Activated CD4-positive, CD25-positive, alpha-beta regulatory T cell treated with anti-CD3 and anti-CD28 coated beads, Interleukin-2, amount 50 U/mL, for 16 hours (primary cell): Measurements from ENCODE around the gene ZC3H6.
"Not testable (repeated sequence)": the region's sequence is repeated elsewhere in the genome, so short reads cannot be mapped to it uniquely, and the experiment has no call there.

Experiments used
- DNase-seq: peaks from one replicate; pipeline ENCODE4 v3.0.0-alpha.2; 2020; ENCODE audit warnings: low read depth, low spot score

ZC3H6 gene

GRCh38 chr2:112277596-112278220 is 2.3 kb downstream of the ZC3H6 start:
- no peak for DNase-seq

DNA sequence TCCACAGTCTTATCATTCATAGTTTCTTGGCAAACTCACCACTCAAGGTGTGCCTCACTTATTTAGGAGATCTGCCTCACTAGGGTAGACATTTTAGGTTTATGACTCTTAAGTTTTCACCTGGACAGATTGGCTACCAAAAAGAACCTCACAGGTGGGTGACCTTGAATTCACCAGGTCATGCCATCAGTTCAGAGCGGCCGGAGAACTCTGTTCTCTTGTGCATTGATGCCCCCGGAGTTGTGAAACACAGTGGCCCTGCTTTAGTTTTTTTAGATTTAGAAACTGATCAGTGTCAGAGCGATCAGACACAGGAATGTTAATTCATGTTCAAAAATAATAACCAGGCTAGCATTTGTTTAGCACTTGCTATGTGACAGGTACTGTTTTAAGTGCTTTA is 6.7 kb downstream of the ZC3H6 start:
- DNase-seq: not testable (repeated sequence)

DNA sequence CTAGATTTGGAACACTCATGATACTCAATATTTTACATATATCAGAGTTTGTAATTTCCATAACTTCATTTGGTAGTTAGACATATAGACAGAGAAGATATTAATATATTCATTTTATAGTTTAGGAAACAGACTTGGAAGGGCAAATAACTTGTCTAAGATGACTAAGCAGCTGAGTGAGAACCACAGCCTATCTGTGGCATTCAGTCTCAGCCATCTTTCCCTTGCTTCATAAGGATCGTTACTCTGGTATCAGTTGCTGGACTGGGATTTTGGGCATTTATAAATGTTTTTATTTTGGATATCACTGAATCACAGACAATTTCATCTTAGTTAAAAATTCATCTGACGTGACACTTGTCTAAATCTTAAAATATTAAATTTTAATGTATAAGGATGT is 8.1 kb downstream of the ZC3H6 start:
- DNase-seq: not testable (repeated sequence)

- no peak for DNase-seq
Observed at GRCh38 chr2:112290088-112290487, 14.7 kb downstream of the ZC3H6 start.

DNA sequence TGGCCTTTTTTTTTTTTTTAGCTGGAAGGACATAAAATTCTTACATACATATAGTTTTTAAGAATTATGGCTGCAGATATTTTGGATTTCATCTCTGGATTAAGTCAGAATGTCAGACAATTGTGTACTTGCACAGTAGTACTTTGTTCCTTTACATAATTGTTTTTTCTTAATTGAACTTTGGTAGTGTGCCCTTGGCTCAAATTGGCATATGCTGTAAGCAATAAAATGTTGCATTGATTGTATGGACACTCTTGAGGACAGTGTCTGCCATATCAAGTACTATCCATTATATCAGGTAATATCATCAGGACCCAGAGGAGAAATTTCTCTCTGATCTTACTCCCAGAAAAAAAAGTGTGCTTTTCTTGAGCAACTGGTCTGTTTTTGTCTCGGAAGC is 15.3 kb downstream of the ZC3H6 start:
- DNase-seq: no peak

- no peak for DNase-seq
Observed at GRCh38 chr2:112293636-112294401, 18.4 kb downstream of the ZC3H6 start.

DNA sequence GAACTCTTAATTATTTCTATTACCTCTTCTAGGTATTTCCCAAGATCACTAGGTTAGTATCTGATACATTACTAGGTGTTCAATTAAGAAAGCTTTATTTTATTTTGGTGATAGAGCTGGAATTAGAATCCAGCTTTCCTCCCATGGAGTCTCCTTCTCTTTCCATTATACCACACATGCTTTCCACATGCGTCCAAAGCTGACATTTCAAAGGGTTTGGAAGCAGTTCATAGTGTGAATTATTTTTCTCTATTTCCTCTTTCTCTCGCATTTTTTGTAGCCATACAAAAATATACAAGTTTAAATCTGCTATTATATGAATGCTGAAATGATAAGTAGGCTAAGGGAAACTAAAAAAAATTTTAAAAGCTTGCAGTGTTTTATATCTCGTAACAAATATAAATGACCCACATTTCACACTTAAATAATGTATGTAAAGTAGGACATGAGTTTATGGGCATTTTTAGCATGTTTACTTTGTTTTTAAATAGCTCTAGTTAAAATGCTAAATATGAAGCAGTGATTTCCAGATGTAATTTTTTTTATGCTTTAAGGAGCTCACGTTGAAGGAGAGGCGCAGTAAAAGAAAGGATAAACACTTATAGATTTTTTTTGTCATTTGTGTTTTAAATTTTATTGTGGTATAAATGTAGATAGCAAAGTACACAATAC is 20.1 kb downstream of the ZC3H6 start:
- no peak for DNase-seq

DNA sequence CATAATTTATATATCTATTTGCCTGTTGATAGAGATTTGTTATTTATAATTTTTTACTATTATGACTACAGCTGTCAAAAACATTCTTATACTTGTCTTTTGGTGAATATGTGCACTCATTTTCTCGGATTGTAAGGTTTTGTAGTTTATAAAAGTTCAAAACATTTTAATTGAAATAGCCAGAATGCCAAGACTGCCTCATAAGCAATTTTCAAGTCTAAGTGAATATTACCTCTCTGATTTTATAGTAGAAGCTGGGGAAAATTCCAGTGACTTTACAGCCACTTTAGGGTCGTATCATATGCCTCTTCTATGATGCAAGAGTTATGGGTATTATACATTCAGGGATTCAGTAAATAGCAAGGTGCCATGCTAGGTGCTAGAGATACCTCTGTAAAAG is 21.0 kb downstream of the ZC3H6 start:
- DNase-seq: no peak

- DNase-seq: no peak
Observed at GRCh38 chr2:112301171-112301584, 25.8 kb downstream of the ZC3H6 start.

DNA sequence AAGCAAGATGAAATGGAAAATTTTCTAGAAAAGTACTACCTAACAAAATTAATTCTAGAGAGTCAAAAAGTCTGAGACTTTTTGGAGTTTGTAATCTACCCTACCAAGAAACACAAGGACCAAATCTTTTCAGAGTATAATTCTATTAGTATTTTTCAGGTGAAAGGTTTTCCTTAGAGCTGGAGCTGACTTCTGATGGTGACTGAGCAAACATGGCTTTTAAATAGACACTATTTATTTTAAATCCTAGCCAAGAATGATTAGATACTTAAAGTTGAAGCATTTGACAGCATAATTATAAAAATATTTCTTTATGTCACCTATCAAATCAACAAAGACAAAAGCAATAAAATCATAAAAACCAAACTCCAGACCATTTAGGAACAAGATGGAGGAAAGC is 26.6 kb downstream of the ZC3H6 start:
- no peak for DNase-seq

GRCh38 chr2:112304298-112304941 is 29.0 kb downstream of the ZC3H6 start:
- DNase-seq: no peak

DNA sequence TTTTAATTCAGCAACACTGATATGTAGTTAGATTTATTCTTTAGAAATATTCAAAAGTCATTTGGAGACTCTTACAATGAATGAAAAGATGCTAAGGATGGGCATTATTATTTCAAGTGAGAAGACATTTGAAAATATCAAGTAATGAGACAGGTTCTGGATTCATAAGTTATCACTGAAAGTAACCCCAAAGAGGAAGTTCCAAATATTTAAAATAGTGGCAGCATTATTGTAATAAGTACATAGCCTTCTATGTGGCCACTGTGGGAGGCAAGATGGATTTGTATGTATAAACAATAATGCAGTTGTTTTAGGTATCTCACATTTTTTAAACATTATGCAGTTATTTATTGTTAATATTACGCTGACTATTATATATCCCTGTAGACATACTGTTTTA is 29.7 kb downstream of the ZC3H6 start:
- no peak for DNase-seq

DNA sequence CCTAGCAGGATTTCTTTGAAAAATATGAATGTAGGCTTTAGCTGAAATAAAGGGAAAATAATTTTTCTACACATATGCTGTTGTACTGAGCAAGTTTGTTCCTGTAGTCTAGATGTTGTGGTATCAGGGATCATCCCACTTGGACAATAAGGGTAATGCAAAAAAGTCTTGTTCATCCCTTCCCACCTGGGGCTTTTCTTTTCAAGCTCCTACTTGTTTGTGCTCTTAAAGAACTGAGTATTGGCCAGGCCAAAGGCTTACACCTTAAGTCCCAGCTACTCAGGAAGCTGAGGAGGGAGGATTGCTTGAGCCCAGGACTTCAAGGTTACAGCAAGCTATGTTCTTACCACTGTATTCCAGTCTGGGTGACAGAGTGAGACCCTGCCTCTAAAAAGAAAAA is 35.5 kb downstream of the ZC3H6 start:
- DNase-seq: no peak

DNA sequence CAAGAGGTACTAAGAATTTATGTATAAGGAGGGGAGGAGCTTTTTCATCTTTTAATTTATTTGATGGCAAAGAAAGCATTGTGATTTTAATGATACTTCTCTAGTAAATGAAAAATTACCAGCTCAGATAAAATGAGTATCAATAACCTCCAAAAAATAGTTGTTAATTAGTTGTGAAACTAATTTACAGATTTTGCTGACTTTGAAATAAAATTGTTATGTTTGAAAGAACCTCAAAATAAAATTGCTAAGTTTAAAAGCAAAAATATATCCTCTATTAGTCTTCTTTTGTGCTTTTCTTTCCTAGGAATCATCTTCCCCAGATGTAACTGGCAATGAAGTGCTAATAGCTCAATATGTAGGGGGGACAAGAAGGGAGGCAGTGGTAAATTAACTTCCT is 36.5 kb downstream of the ZC3H6 start:
- DNase-seq: no peak

DNA sequence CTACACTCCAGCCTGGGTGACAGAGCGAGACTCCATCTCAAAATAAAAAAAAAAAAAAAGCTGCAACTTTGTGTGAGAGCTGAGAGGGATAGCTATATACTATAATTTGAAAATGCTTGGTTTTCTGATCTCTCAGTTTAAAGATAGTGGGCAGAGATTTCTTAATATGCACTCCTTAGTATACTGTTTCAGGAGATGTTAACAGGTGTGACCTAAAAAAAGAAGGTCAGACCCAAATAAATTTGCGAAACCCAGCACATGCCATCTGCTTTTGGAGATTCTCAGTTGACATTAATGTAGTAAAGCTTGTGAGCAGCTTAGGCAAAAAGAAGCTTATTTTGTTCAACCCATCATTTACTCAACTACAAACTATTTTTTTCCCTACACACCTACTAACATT is 37.4 kb downstream of the ZC3H6 start:
- no peak for DNase-seq

GRCh38 chr2:112314856-112315255 is 39.5 kb downstream of the ZC3H6 start:
- no peak for DNase-seq

GRCh38 chr2:112317303-112318158 is 42.1 kb downstream of the ZC3H6 start:
- DNase-seq: no peak

GRCh38 chr2:112318515-112318914 is 43.1 kb downstream of the ZC3H6 start:
- DNase-seq: no peak

- no peak for DNase-seq
Observed at GRCh38 chr2:112321375-112322320, 46.3 kb downstream of the ZC3H6 start.

DNA sequence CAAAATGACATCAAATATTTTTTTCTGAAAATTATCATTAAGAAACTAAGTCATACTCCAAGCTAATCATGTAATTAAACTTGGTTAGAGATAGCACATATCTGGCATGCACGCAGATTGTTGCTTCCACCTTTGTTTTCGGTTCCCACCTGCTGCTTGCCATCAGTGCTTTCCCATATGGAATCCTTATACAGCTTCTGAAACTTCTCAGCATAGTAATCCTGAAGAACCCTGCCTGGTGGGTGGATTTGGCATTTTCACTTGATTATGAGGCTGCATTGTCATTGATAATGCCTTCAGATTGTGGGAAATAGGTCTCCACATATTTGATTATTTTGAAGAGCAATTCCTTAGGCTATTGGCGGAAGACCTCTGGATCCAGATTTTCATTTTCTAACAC is 47.5 kb downstream of the ZC3H6 start:
- DNase-seq: no peak
